GM23338 (cell line): ENCODE measurements around the gene XYLT1. TPM values are rescaled to one million over a fixed set of nuclear protein-coding genes. Genes with fewer than 3 reads are reported as not detected.

Experiments
- ATAC-seq: fragments of 200-7000 bp; cut with Tn5 transposase; 3 replicates; pipeline ENCODE4 v1.9.1; 2020
- DNase-seq: peaks from one replicate; pipeline ENCODE4 v3.0.0-alpha.2; 2015; ENCODE audit warnings: low spot score
- H2AFZ ChIP-seq: fragments of 200-600 bp; sonication (generic); 2 replicates; pipeline ENCODE4 v1.8.0; 2016; ENCODE audit warnings: antibody characterized with exemption, mild to moderate bottlenecking, moderate library complexity
- H3F3A ChIP-seq: fragments of 200-600 bp; sonication (generic); replicated peaks from 2 replicates; pipeline ENCODE4 v1.8.0; 2017; ENCODE audit warnings: antibody characterized with exemption, mixed run types, low read depth
- H3K27ac ChIP-seq: fragments of 200-600 bp; sonication (generic); 2 replicates; pipeline ENCODE4 v1.6.1; 2016; ENCODE audit warnings: low read depth
- H3K27me3 ChIP-seq: fragments of 200-600 bp; sonication (generic); 2 replicates; pipeline ENCODE4 v1.8.0; 2016; ENCODE audit warnings: mild to moderate bottlenecking, mixed run types, moderate library complexity; ENCODE audit not compliant: insufficient read depth
- H3K36me3 ChIP-seq: fragments of 200-600 bp; sonication (generic); 2 replicates; pipeline ENCODE4 v1.8.0; 2016; ENCODE audit warnings: mild to moderate bottlenecking; ENCODE audit not compliant: insufficient read depth
- H3K4me1 ChIP-seq: fragments of 200-600 bp; sonication (generic); 2 replicates; pipeline ENCODE4 v1.8.0; 2016; ENCODE audit warnings: mild to moderate bottlenecking, moderate library complexity; ENCODE audit not compliant: insufficient read depth
- H3K4me2 ChIP-seq: fragments of 200-600 bp; sonication (generic); 2 replicates; pipeline ENCODE4 v1.7.1; 2017; ENCODE audit warnings: mixed run types
- H3K4me3 ChIP-seq: fragments of 200-600 bp; sonication (generic); 2 replicates; pipeline ENCODE4 v1.6.1; 2016; ENCODE audit warnings: mixed run types
- H3K79me2 ChIP-seq: fragments of 200-600 bp; sonication (generic); replicated peaks from 2 replicates; pipeline ENCODE4 v1.8.0; 2017; ENCODE audit warnings: mild to moderate bottlenecking; ENCODE audit not compliant: insufficient read depth
- H3K9me2 ChIP-seq: fragments of 200-600 bp; sonication (generic); 2 replicates; pipeline ENCODE4 v1.8.0; 2017; ENCODE audit not compliant: insufficient read depth
- H4K20me1 ChIP-seq: fragments of 200-600 bp; sonication (generic); replicated peaks from 2 replicates; pipeline ENCODE4 v1.8.0; 2017; ENCODE audit warnings: mild to moderate bottlenecking; ENCODE audit not compliant: insufficient read depth
- H3K27ac Mint-ChIP-seq: 2 replicates; pipeline ENCODE4 v1.8.0; 2020; ENCODE audit warnings: inconsistent platforms, mild to moderate bottlenecking, moderate library complexity, mixed read lengths
- H3K27me3 Mint-ChIP-seq: 3 replicates; pipeline ENCODE4 v1.8.0; 2022; ENCODE audit warnings: low read depth, mild to moderate bottlenecking, moderate library complexity, mixed read lengths, inconsistent platforms; ENCODE audit not compliant: insufficient read depth, poor library complexity
- H3K36me3 Mint-ChIP-seq: 3 replicates; pipeline ENCODE4 v1.8.0; 2021; ENCODE audit warnings: low read depth, mild to moderate bottlenecking, inconsistent platforms, moderate library complexity, mixed read lengths
- H3K4me1 Mint-ChIP-seq: 3 replicates; pipeline ENCODE4 v1.8.0; 2020; ENCODE audit warnings: mild to moderate bottlenecking, inconsistent platforms, mixed read lengths
- H3K4me3 Mint-ChIP-seq: 3 replicates; pipeline ENCODE4 v1.8.0; 2021; ENCODE audit warnings: moderate library complexity, mild to moderate bottlenecking, inconsistent platforms, mixed read lengths
- H3K9me3 Mint-ChIP-seq: 3 replicates; pipeline ENCODE4 v1.8.0; 2020; ENCODE audit warnings: moderate library complexity, mild to moderate bottlenecking, inconsistent platforms, mixed read lengths
- CREB1 ChIP-seq: fragments of 250-450 bp; sonication (Bioruptor Pico); IDR thresholded peaks from 2 replicates; pipeline ENCODE4 v1.5.0; 2020; ENCODE audit warnings: low read depth, mild to moderate bottlenecking, moderate library complexity
- CTCF ChIP-seq, 2 experiments: fragments of 200-600 bp in 1 of 2; sonication (generic) in 1 of 2; conservative IDR thresholded peaks; 2 replicates each; pipeline versions ENCODE4 v1.5.1 to v1.6.1; 2016 to 2017; ENCODE audit warnings: antibody characterized with exemption in 2 of 2, low read depth in 2 of 2, mild to moderate bottlenecking in 2 of 2, moderate library complexity in 1 of 2
- ETS1 ChIP-seq: IDR thresholded peaks from 2 replicates; pipeline ENCODE4 v1.6.1; 2016; ENCODE audit warnings: antibody characterized with exemption
- EZH2 ChIP-seq: fragments of 200-600 bp; sonication (generic); IDR thresholded peaks from one replicate; pipeline ENCODE4 v1.8.0; 2017; ENCODE audit warnings: antibody characterized with exemption, mild to moderate bottlenecking, low read depth; ENCODE audit not compliant: unreplicated experiment
- EZH2phosphoT487 ChIP-seq: fragments of 200-600 bp; sonication (generic); IDR thresholded peaks from one replicate; pipeline ENCODE4 v1.8.1; 2018; ENCODE audit warnings: antibody characterized with exemption; ENCODE audit not compliant: unreplicated experiment
- JUNB ChIP-seq: IDR thresholded peaks from one replicate; pipeline ENCODE4 v1.6.1; 2016; ENCODE audit warnings: antibody characterized with exemption; ENCODE audit not compliant: unreplicated experiment
- NANOG ChIP-seq: IDR thresholded peaks from 2 replicates; pipeline ENCODE4 v1.6.1; 2016; ENCODE audit warnings: antibody characterized with exemption, borderline replicate concordance
- POLR2AphosphoS5 ChIP-seq: IDR thresholded peaks from 2 replicates; pipeline ENCODE4 v1.6.1; 2016; ENCODE audit warnings: antibody characterized with exemption, low read depth
- STAT1 ChIP-seq: IDR thresholded peaks from one replicate; pipeline ENCODE4 v1.6.1; 2016; ENCODE audit warnings: antibody characterized with exemption; ENCODE audit not compliant: unreplicated experiment
- ZNF114 ChIP-seq: fragments of 250-450 bp; sonication (Bioruptor Pico); IDR thresholded peaks from 2 replicates; pipeline ENCODE4 v1.5.0; 2020; ENCODE audit warnings: mild to moderate bottlenecking, moderate library complexity
- ZNF331 ChIP-seq: fragments of 250-450 bp; sonication (Bioruptor Pico); IDR thresholded peaks from 2 replicates; pipeline ENCODE4 v1.5.0; 2020; ENCODE audit warnings: low read depth, mild to moderate bottlenecking, moderate library complexity
- polyA plus RNA-seq: library from polyadenylated mRNA; unstranded; fragments of >200 nt; fragmentation: Nextera tagmentation; extraction: Ambion mirVana; gene quantifications from 2 replicates; pipeline ENCODE4 v1.2.1, GENCODE V29; 2016
- total RNA-seq: library from RNA; depleted of rRNA; stranded (reverse); fragments of >200 nt; shearing (Covaris generic); gene quantifications from 2 replicates; pipeline ENCODE4 v1.2.3, GENCODE V29; 2014
- TF ChIP-seq, protein P1 (sequence below): IDR thresholded peaks from one replicate; pipeline ENCODE4 v1.6.1; 2018; ENCODE audit warnings: antibody characterized with exemption; ENCODE audit not compliant: unreplicated experiment
- TF ChIP-seq, protein P2 (sequence below): fragments of 250-450 bp; sonication (Bioruptor Pico); IDR thresholded peaks from 2 replicates; pipeline ENCODE4 v1.5.0; 2020; ENCODE audit warnings: mild to moderate bottlenecking, moderate library complexity

The XYLT1 gene
- total and polyA plus RNA-seq, 2 experiments from 2014 or later, result 3.5 to 24.7 TPM

DNA sequence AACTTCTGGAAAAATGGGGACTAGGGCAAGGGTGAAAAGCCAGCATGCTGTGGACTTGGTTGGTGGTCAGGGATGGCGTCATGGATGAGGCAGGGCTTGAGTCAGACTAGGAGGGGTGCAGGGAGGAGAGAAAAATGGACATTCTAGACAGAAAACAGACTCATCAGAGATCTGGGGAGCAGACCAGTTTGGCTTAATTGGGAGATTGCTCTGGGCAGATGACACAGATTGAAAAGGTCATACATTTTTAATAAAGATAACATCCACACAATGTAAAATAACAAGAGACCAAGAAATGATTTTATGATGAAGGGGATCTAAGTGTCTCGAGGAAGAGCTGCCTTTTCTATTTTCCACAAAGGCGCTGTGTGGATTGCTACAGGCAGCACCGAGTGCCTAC is 326.3 kb downstream of the XYLT1 start:
- DNase-seq, result no peak
- no peak for ATAC-seq
- Mint-ChIP-seq H3K27me3 (no peaks in the 10 kb centered on the region), H3K4me1 (no peaks in the 10 kb centered on the region), H3K4me3 (no peak overlapping the region), H3K9me3 (no peaks in the 10 kb centered on the region), H3K27ac (no peak overlapping the region), H3K36me3 (no peaks in the 10 kb centered on the region)
- Histone ChIP-seq H3K36me3 (no peaks in the 10 kb centered on the region), H3K27me3 (no peaks in the 10 kb centered on the region), H2AFZ (no peak overlapping the region), H4K20me1 (no peaks in the 10 kb centered on the region; the same call in none of the 2 replicates), H3K4me2 (no peak overlapping the region), H3K27ac (no peak overlapping the region), H3K4me3 (no peak overlapping the region), H3K9me2 (no peaks in the 10 kb centered on the region; the same call in 1 of the 2 replicates), H3K79me2 (no peaks in the 10 kb centered on the region), H3F3A (no peaks in the 10 kb centered on the region), H3K4me1 (no peaks in the 10 kb centered on the region)
- TF ChIP-seq EZH2phosphoT487 (no peak), ZNF114 (CRISPR knock-in tag) (no peak), ZNF331 (CRISPR knock-in tag) (no peak), ETS1 (no peak), NANOG (no peak), CREB1 (CRISPR knock-in tag) (no peak), EZH2 (no peak), CTCF (conservative IDR thresholded peaks at IDR 0.05; ENCODE audit: low read depth in 2 of 2) (no peak), POLR2AphosphoS5 (no peak), JUNB (no peak), STAT1 (no peak)
- TF ChIP-seq, protein P1, sequence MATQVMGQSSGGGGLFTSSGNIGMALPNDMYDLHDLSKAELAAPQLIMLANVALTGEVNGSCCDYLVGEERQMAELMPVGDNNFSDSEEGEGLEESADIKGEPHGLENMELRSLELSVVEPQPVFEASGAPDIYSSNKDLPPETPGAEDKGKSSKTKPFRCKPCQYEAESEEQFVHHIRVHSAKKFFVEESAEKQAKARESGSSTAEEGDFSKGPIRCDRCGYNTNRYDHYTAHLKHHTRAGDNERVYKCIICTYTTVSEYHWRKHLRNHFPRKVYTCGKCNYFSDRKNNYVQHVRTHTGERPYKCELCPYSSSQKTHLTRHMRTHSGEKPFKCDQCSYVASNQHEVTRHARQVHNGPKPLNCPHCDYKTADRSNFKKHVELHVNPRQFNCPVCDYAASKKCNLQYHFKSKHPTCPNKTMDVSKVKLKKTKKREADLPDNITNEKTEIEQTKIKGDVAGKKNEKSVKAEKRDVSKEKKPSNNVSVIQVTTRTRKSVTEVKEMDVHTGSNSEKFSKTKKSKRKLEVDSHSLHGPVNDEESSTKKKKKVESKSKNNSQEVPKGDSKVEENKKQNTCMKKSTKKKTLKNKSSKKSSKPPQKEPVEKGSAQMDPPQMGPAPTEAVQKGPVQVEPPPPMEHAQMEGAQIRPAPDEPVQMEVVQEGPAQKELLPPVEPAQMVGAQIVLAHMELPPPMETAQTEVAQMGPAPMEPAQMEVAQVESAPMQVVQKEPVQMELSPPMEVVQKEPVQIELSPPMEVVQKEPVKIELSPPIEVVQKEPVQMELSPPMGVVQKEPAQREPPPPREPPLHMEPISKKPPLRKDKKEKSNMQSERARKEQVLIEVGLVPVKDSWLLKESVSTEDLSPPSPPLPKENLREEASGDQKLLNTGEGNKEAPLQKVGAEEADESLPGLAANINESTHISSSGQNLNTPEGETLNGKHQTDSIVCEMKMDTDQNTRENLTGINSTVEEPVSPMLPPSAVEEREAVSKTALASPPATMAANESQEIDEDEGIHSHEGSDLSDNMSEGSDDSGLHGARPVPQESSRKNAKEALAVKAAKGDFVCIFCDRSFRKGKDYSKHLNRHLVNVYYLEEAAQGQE, result no peak
- TF ChIP-seq, protein P2, sequence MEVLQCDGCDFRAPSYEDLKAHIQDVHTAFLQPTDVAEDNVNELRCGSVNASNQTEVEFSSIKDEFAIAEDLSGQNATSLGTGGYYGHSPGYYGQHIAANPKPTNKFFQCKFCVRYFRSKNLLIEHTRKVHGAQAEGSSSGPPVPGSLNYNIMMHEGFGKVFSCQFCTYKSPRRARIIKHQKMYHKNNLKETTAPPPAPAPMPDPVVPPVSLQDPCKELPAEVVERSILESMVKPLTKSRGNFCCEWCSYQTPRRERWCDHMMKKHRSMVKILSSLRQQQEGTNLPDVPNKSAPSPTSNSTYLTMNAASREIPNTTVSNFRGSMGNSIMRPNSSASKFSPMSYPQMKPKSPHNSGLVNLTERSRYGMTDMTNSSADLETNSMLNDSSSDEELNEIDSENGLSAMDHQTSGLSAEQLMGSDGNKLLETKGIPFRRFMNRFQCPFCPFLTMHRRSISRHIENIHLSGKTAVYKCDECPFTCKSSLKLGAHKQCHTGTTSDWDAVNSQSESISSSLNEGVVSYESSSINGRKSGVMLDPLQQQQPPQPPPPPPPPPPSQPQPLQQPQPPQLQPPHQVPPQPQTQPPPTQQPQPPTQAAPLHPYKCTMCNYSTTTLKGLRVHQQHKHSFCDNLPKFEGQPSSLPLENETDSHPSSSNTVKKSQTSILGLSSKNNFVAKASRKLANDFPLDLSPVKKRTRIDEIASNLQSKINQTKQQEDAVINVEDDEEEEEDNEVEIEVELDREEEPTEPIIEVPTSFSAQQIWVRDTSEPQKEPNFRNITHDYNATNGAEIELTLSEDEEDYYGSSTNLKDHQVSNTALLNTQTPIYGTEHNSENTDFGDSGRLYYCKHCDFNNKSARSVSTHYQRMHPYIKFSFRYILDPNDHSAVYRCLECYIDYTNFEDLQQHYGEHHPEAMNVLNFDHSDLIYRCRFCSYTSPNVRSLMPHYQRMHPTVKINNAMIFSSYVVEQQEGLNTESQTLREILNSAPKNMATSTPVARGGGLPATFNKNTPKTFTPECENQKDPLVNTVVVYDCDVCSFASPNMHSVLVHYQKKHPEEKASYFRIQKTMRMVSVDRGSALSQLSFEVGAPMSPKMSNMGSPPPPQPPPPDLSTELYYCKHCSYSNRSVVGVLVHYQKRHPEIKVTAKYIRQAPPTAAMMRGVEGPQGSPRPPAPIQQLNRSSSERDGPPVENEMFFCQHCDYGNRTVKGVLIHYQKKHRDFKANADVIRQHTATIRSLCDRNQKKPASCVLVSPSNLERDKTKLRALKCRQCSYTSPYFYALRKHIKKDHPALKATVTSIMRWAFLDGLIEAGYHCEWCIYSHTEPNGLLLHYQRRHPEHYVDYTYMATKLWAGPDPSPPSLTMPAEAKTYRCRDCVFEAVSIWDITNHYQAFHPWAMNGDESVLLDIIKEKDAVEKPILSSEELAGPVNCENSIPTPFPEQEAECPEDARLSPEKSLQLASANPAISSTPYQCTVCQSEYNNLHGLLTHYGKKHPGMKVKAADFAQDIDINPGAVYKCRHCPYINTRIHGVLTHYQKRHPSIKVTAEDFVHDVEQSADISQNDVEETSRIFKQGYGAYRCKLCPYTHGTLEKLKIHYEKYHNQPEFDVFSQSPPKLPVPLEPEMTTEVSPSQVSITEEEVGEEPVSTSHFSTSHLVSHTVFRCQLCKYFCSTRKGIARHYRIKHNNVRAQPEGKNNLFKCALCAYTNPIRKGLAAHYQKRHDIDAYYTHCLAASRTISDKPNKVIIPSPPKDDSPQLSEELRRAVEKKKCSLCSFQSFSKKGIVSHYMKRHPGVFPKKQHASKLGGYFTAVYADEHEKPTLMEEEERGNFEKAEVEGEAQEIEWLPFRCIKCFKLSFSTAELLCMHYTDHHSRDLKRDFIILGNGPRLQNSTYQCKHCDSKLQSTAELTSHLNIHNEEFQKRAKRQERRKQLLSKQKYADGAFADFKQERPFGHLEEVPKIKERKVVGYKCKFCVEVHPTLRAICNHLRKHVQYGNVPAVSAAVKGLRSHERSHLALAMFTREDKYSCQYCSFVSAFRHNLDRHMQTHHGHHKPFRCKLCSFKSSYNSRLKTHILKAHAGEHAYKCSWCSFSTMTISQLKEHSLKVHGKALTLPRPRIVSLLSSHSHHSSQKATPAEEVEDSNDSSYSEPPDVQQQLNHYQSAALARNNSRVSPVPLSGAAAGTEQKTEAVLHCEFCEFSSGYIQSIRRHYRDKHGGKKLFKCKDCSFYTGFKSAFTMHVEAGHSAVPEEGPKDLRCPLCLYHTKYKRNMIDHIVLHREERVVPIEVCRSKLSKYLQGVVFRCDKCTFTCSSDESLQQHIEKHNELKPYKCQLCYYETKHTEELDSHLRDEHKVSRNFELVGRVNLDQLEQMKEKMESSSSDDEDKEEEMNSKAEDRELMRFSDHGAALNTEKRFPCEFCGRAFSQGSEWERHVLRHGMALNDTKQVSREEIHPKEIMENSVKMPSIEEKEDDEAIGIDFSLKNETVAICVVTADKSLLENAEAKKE (CRISPR knock-in tag), result no peak
